Transverse colon (tissue), 4 donors: ENCODE data around the gene ABL1. TPM values are rescaled to one million over a fixed set of nuclear protein-coding genes. Genes with fewer than 3 reads are reported as not detected.

Experiments used
- DNase-seq: peaks from one replicate; pipeline ENCODE4 v3.0.0-alpha.2; 2019
- H3K27ac ChIP-seq, 4 donors: fragments of 200-600 bp; sonication (generic); 2 replicates each; pipeline ENCODE4 v1.5.1; 2016 to 2018; ENCODE audit warnings: inconsistent platforms in 4 of 4
- H3K27me3 ChIP-seq: fragments of 200-600 bp; sonication (generic); 2 replicates; pipeline ENCODE4 v1.5.1; 2017; ENCODE audit warnings: inconsistent platforms
- H3K36me3 ChIP-seq, 4 donors: fragments of 200-600 bp; sonication (generic); 2 replicates each; pipeline ENCODE4 v1.5.1; 2017 to 2019; ENCODE audit warnings: inconsistent platforms in 4 of 4
- H3K4me1 ChIP-seq, 4 donors: fragments of 200-600 bp; sonication (generic); 2 replicates each; pipeline ENCODE4 v1.5.1; 2017 to 2020; ENCODE audit warnings: inconsistent platforms in 4 of 4
- H3K4me3 ChIP-seq, 4 donors: fragments of 200-600 bp; sonication (generic); 1 replicate in 1 of 4; 2 replicates in 3 of 4; pipeline versions ENCODE4 v1.5.1 to v1.6.1; 2017 to 2019; ENCODE audit warnings: inconsistent platforms in 4 of 4
- H3K9me3 ChIP-seq, 2 donors: fragments of 200-600 bp; sonication (generic); 2 replicates each; pipeline ENCODE4 v1.5.1; 2017 to 2019; ENCODE audit warnings: inconsistent platforms in 2 of 2
- CTCF ChIP-seq, 5 experiments: fragments of 200-600 bp in 3 of 5; fragments of 450-650 bp in 2 of 5; sonication (generic) in 3 of 5; IDR thresholded peaks; 1 replicate in 2 of 5; 2 replicates in 3 of 5; pipeline ENCODE4 v1.5.1; 2016 to 2017; ENCODE audit warnings: antibody characterized with exemption in 5 of 5, inconsistent platforms in 3 of 5, mild to moderate bottlenecking in 2 of 5, moderate library complexity in 1 of 5
- EP300 ChIP-seq: sonication (generic); formaldehyde crosslinking; IDR thresholded peaks from one replicate; pipeline ENCODE4 v1.6.1; 2017; ENCODE audit warnings: antibody characterized with exemption, low read depth
- POLR2A ChIP-seq: fragments of 450-650 bp; IDR thresholded peaks from one replicate; pipeline ENCODE4 v1.6.1; 2016; ENCODE audit warnings: antibody characterized with exemption, mild to moderate bottlenecking, moderate library complexity
- POLR2AphosphoS5 ChIP-seq, 3 donors: sonication (generic); formaldehyde crosslinking; IDR thresholded peaks; one replicate each; pipeline ENCODE4 v1.6.1; 2016; ENCODE audit warnings: antibody characterized with exemption in 3 of 3
- WGBS, 2 donors: methylation state at CpG; one replicate each; pipeline ENCODE4 v1.1.5; 2018; ENCODE audit warnings: low coverage in 1 of 2; 5-methylcytosine and 5-hydroxymethylcytosine counted together
- in situ Hi-C, 4 donors: fragments of 200-750 bp; cut with MboI; loops; one replicate each; pipeline versions ENCODE4 v1.15.0 to v1.15.1; 2017; ENCODE audit warnings: low sequenced_read_pairs in 3 of 4, low pct_ligation_motif_present in 1 of 4, low pct_unique_long_range_greater_than_20kb in 1 of 4
- intact Hi-C: fragments of 100-400 bp; cut with DNase I; formaldehyde crosslinking; loops from one replicate; pipeline ENCODE4 v1.15.1; 2023; ENCODE audit warnings: low total_unique reads
- total RNA-seq, 4 donors: library from RNA; depleted of rRNA; stranded (reverse); fragments of >200 nt; gene quantifications; one replicate each; pipeline ENCODE4 v1.1.0, GENCODE V29; 2016

ABL1 gene
- total RNA-seq, 4 donors from 2014 or later = 66.9 to 97.1 (median 81.8) TPM

GRCh38 chr9:130933114-130934046 is 98.3 kb downstream of the ABL1 start:
- TF ChIP-seq POLR2A = no peak
- TF ChIP-seq CTCF (IDR thresholded peaks at IDR 0.05) = no peak
- TF ChIP-seq POLR2AphosphoS5 (IDR thresholded peaks at IDR 0.05) = no peak
- no peak for TF ChIP-seq EP300
- 48 to 71% methylated on average over 5 to 23 of the region's 26 CpGs for WGBS, 2 donors
- intact Hi-C loops = loop anchor here (1.0 kb wide), 1 partner anchor 71 kb away; no protein-coding TSS in a partner anchor
- Histone ChIP-seq H3K9me3 (no peaks in the 10 kb centered on the region), H3K36me3 (no peaks in the 10 kb centered on the region), H3K4me3 (no peak overlapping the region), H3K4me1 (peaks cover 4 to 23% (median 11%) of the 10 kb centered on the region in 4 donors), H3K27ac (no peak overlapping the region), H3K27me3 (peaks cover 72% of the 10 kb centered on the region)
- DNase-seq = no peak
- in situ Hi-C loops = no loop called here

- DNase-seq = no peak
- Histone ChIP-seq H3K36me3 (no peaks in the 10 kb centered on the region), H3K9me3 (no peaks in the 10 kb centered on the region), H3K27ac (no peak overlapping the region), H3K4me1 (peaks cover 4 to 24% (median 13%) of the 10 kb centered on the region in 4 donors), H3K27me3 (peaks cover 79% of the 10 kb centered on the region), H3K4me3 (no peak overlapping the region)
- intact Hi-C loops = no loop called here
- in situ Hi-C loops = no loop called here
- WGBS, 2 donors = 56% methylated on average over 6 of the region's 11 CpGs; no CpG with 5 or more reads in 1 of the 2 donors
- no peak for TF ChIP-seq EP300
- TF ChIP-seq POLR2A = no peak
- TF ChIP-seq POLR2AphosphoS5 (IDR thresholded peaks at IDR 0.05) = no peak
- no peak for TF ChIP-seq CTCF (IDR thresholded peaks at IDR 0.05)
These were observed 99.2 kb downstream of the ABL1 start for GRCh38 chr9:130934246-130934645.

- intact Hi-C loops = no loop called here
- DNase-seq = no peak
- in situ Hi-C loops = no loop called here
- no peaks in the 10 kb centered on the region for H3K36me3 ChIP-seq
- peaks cover 87% of the 10 kb centered on the region for H3K27me3 ChIP-seq
- H3K4me1 ChIP-seq = peaks cover 4 to 31% (median 20%) of the 10 kb centered on the region in 4 donors
- no peak overlapping the region for H3K4me3 ChIP-seq
- TF ChIP-seq POLR2A (no peak), POLR2AphosphoS5 (IDR thresholded peaks at IDR 0.05) (no peak), EP300 (no peak), CTCF (IDR thresholded peaks at IDR 0.05) (no peak)
- H3K9me3 ChIP-seq = no peaks in the 10 kb centered on the region
- WGBS, 2 donors = 77 to 80% methylated on average over 1 to 15 of the region's 16 CpGs
- no peak overlapping the region for H3K27ac ChIP-seq
These were observed 99.9 kb downstream of the ABL1 start for GRCh38 chr9:130934702-130935647.
